HG03521 (cell line): ENCODE results near the gene TPPP.
A peak's percentile ranks its signal among the peaks of the same experiment; 100 is the strongest.
"Not testable (repeated sequence)": the region's sequence is repeated elsewhere in the genome, so short reads cannot be mapped to it uniquely, and the experiment has no call there.

ENCODE experiments used
- ATAC-seq: cut with Tn5 transposase; IDR thresholded peaks from one replicate; pipeline ENCODE4 v1.9.1; 2021; ENCODE audit warnings: mild to moderate bottlenecking, moderate library complexity; ENCODE audit not compliant: unreplicated experiment

TPPP gene

GRCh38 chr5:695475-695874 lies 2.3 kb upstream of the TPPP start:
- not testable (repeated sequence) for ATAC-seq

- ATAC-seq, result not testable (repeated sequence)
These were observed 885 bp upstream of the TPPP start for GRCh38 chr5:694042-694431.

GRCh38 chr5:692529-693041 lies 567 bp downstream of the TPPP start:
- peak; percentile 6 for ATAC-seq

GRCh38 chr5:691817-692528 lies 1.2 kb downstream of the TPPP start:
- no peak for ATAC-seq

- not testable (repeated sequence) for ATAC-seq
These were observed 2.1 kb downstream of the TPPP start for GRCh38 chr5:691049-691448.

- ATAC-seq, result not testable (repeated sequence)
These were observed 2.9 kb downstream of the TPPP start for GRCh38 chr5:690293-690692.

- ATAC-seq, result not testable (repeated sequence)
These were observed 4.7 kb downstream of the TPPP start for GRCh38 chr5:688348-689010.

- ATAC-seq, result not testable (repeated sequence)
These were observed 6.2 kb downstream of the TPPP start for GRCh38 chr5:686936-687335.

GRCh38 chr5:686172-686523 lies 7.0 kb downstream of the TPPP start:
- ATAC-seq, result not testable (repeated sequence)

- no peak for ATAC-seq
These were observed 7.6 kb downstream of the TPPP start for GRCh38 chr5:685262-686171.

GRCh38 chr5:684751-685216 lies 8.4 kb downstream of the TPPP start:
- ATAC-seq, result no peak

- no peak for ATAC-seq
These were observed 9.3 kb downstream of the TPPP start for GRCh38 chr5:683551-684481.

- ATAC-seq, result not testable (repeated sequence)
These were observed 10.3 kb downstream of the TPPP start for GRCh38 chr5:682651-683358.

GRCh38 chr5:682216-682615 lies 10.9 kb downstream of the TPPP start:
- ATAC-seq, result not testable (repeated sequence)

- not testable (repeated sequence) for ATAC-seq
These were observed 11.6 kb downstream of the TPPP start for GRCh38 chr5:681317-682191.

GRCh38 chr5:680836-681235 lies 12.3 kb downstream of the TPPP start:
- ATAC-seq, result not testable (repeated sequence)

- ATAC-seq, result not testable (repeated sequence)
These were observed 12.9 kb downstream of the TPPP start for GRCh38 chr5:680118-680795.
